Mucosa of rectum (tissue), 2 donors: ENCODE data around the gene NTN1.
A peak's percentile ranks its signal among the peaks of the same experiment; 100 is the strongest.

Source experiments
- H3K27ac ChIP-seq, 2 donors: one replicate each; pipeline ENCODE4 v1.7.0; 2013; ENCODE audit warnings: inconsistent platforms in 2 of 2, low read depth in 2 of 2, low read length in 2 of 2
- H3K27me3 ChIP-seq, 2 donors: one replicate each; pipeline ENCODE4 v1.7.0; 2013; ENCODE audit warnings: low read length in 2 of 2; ENCODE audit not compliant: control insufficient read depth in 2 of 2, insufficient read depth in 2 of 2
- H3K36me3 ChIP-seq, 2 donors: one replicate each; pipeline ENCODE4 v1.7.0; 2013; ENCODE audit warnings: low read length in 2 of 2; ENCODE audit not compliant: control insufficient read depth in 2 of 2, insufficient read depth in 2 of 2
- H3K4me1 ChIP-seq, 2 donors: one replicate each; pipeline ENCODE4 v1.7.0; 2013; ENCODE audit warnings: low read length in 2 of 2, mild to moderate bottlenecking in 1 of 2; ENCODE audit not compliant: control insufficient read depth in 2 of 2, insufficient read depth in 2 of 2
- H3K4me3 ChIP-seq, 2 donors: one replicate each; pipeline ENCODE4 v1.7.0; 2013; ENCODE audit warnings: low read length in 2 of 2
- H3K9ac ChIP-seq, 2 donors: one replicate each; pipeline ENCODE4 v1.7.0; 2013; ENCODE audit warnings: low read length in 2 of 2, low read depth in 1 of 2, mild to moderate bottlenecking in 1 of 2
- H3K9me3 ChIP-seq, 2 donors: one replicate each; pipeline ENCODE4 v1.7.0; 2013; ENCODE audit warnings: low read length in 2 of 2; ENCODE audit not compliant: control insufficient read depth in 2 of 2
- donor health status: healthy.
- donor health status: Normal muscosa, but diverticular disease.

NTN1 gene

GRCh38 chr17:9268546-9268945 lies 247.2 kb downstream of the NTN1 start:
- H3K27me3 ChIP-seq: no peaks in the 10 kb centered on the region
- no peaks in the 10 kb centered on the region for H3K9me3 ChIP-seq
- no peak overlapping the region for H3K4me3 ChIP-seq
- H3K27ac ChIP-seq: no peak overlapping the region
- no peak overlapping the region for H3K9ac ChIP-seq
- H3K4me1 ChIP-seq: no peaks in the 10 kb centered on the region
- H3K36me3 ChIP-seq: no peaks in the 10 kb centered on the region

- no peak overlapping the region for H3K9ac ChIP-seq
- no peak overlapping the region for H3K27ac ChIP-seq
- no peaks in the 10 kb centered on the region for H3K36me3 ChIP-seq
- H3K4me1 ChIP-seq: no peaks in the 10 kb centered on the region
- no peaks in the 10 kb centered on the region for H3K27me3 ChIP-seq
- no peaks in the 10 kb centered on the region for H3K9me3 ChIP-seq
- no peak overlapping the region for H3K4me3 ChIP-seq
Observed at GRCh38 chr17:9269350-9270035, 248.2 kb downstream of the NTN1 start.

GRCh38 chr17:9270921-9271320 lies 249.6 kb downstream of the NTN1 start:
- Histone ChIP-seq H3K9me3 (no peaks in the 10 kb centered on the region), H3K27me3 (no peaks in the 10 kb centered on the region), H3K36me3 (no peaks in the 10 kb centered on the region), H3K4me1 (no peaks in the 10 kb centered on the region), H3K27ac (no peak overlapping the region), H3K4me3 (no peak overlapping the region), H3K9ac (no peak overlapping the region)

- H3K4me3 ChIP-seq: no peak overlapping the region
- H3K27me3 ChIP-seq: no peaks in the 10 kb centered on the region
- H3K9ac ChIP-seq: no peak overlapping the region
- H3K4me1 ChIP-seq: no peaks in the 10 kb centered on the region
- no peak overlapping the region for H3K27ac ChIP-seq
- no peaks in the 10 kb centered on the region for H3K9me3 ChIP-seq
- no peaks in the 10 kb centered on the region for H3K36me3 ChIP-seq
Observed at GRCh38 chr17:9271989-9272388, 250.7 kb downstream of the NTN1 start.

- H3K9me3 ChIP-seq: no peaks in the 10 kb centered on the region
- no peaks in the 10 kb centered on the region for H3K27me3 ChIP-seq
- H3K9ac ChIP-seq: no peak overlapping the region
- H3K27ac ChIP-seq: no peak overlapping the region
- H3K4me3 ChIP-seq: no peak overlapping the region
- no peaks in the 10 kb centered on the region for H3K4me1 ChIP-seq
- H3K36me3 ChIP-seq: no peaks in the 10 kb centered on the region
Observed at GRCh38 chr17:9272501-9273200, 251.3 kb downstream of the NTN1 start.

- Histone ChIP-seq H3K27me3 (no peaks in the 10 kb centered on the region), H3K9me3 (no peaks in the 10 kb centered on the region), H3K4me1 (no peaks in the 10 kb centered on the region), H3K9ac (no peak overlapping the region), H3K4me3 (peak overlapping the region in 1 of 2 donors; percentile 35), H3K27ac (peak overlapping the region in 1 of 2 donors; percentile 43), H3K36me3 (no peaks in the 10 kb centered on the region)
Observed at GRCh38 chr17:9273428-9274391, 252.4 kb downstream of the NTN1 start.

GRCh38 chr17:9274973-9275372 lies 253.7 kb downstream of the NTN1 start:
- no peaks in the 10 kb centered on the region for H3K27me3 ChIP-seq
- no peaks in the 10 kb centered on the region for H3K36me3 ChIP-seq
- no peaks in the 10 kb centered on the region for H3K9me3 ChIP-seq
- H3K27ac ChIP-seq: no peak overlapping the region
- H3K4me3 ChIP-seq: no peak overlapping the region
- H3K4me1 ChIP-seq: no peaks in the 10 kb centered on the region
- no peak overlapping the region for H3K9ac ChIP-seq

- Histone ChIP-seq H3K9me3 (no peaks in the 10 kb centered on the region), H3K27me3 (no peaks in the 10 kb centered on the region), H3K36me3 (no peaks in the 10 kb centered on the region), H3K9ac (no peak overlapping the region), H3K4me3 (no peak overlapping the region), H3K27ac (no peak overlapping the region), H3K4me1 (no peaks in the 10 kb centered on the region)
Observed at GRCh38 chr17:9279893-9280292, 258.6 kb downstream of the NTN1 start.

- Histone ChIP-seq H3K27ac (no peak overlapping the region), H3K9ac (no peak overlapping the region), H3K4me3 (no peak overlapping the region), H3K4me1 (no peaks in the 10 kb centered on the region), H3K36me3 (no peaks in the 10 kb centered on the region), H3K27me3 (no peaks in the 10 kb centered on the region), H3K9me3 (no peaks in the 10 kb centered on the region)
Observed at GRCh38 chr17:9283909-9284308, 262.6 kb downstream of the NTN1 start.

- Histone ChIP-seq H3K27ac (no peak overlapping the region), H3K4me1 (no peaks in the 10 kb centered on the region), H3K36me3 (no peaks in the 10 kb centered on the region), H3K9ac (no peak overlapping the region), H3K4me3 (no peak overlapping the region), H3K27me3 (no peaks in the 10 kb centered on the region), H3K9me3 (no peaks in the 10 kb centered on the region)
Observed at GRCh38 chr17:9284884-9285283, 263.6 kb downstream of the NTN1 start.
